Loucy (cell line): ENCODE results near the gene AHNAK2.

Source experiments
- H2AFZ ChIP-seq: fragments of 200-600 bp; sonication (generic); 2 replicates; pipeline ENCODE4 v1.6.0; 2016; ENCODE audit warnings: antibody characterized with exemption, mild to moderate bottlenecking, low read length, moderate library complexity
- H3F3A ChIP-seq: fragments of 200-600 bp; 2 replicates; pipeline ENCODE4 v1.6.0; 2016; ENCODE audit warnings: antibody characterized with exemption, low read depth, mild to moderate bottlenecking
- H3K27me3 ChIP-seq: fragments of 200-600 bp; sonication (generic); 2 replicates; pipeline ENCODE4 v1.6.1; 2014; ENCODE audit warnings: low read length, mild to moderate bottlenecking; ENCODE audit not compliant: insufficient read depth, poor library complexity, severe bottlenecking
- H3K36me3 ChIP-seq: fragments of 200-600 bp; sonication (generic); 2 replicates; pipeline ENCODE4 v1.6.1; 2016; ENCODE audit warnings: low read length; ENCODE audit not compliant: insufficient read depth
- H3K4me1 ChIP-seq: fragments of 200-600 bp; sonication (generic); 2 replicates; pipeline ENCODE4 v1.5.1; 2014; ENCODE audit warnings: low read length, mild to moderate bottlenecking; ENCODE audit not compliant: insufficient read depth, poor library complexity, severe bottlenecking
- H3K4me2 ChIP-seq: fragments of 200-600 bp; sonication (generic); 2 replicates; pipeline ENCODE4 v1.6.0; 2014; ENCODE audit warnings: antibody characterized with exemption, low read length, low read depth, mild to moderate bottlenecking; ENCODE audit not compliant: poor library complexity, severe bottlenecking
- H3K4me3 ChIP-seq: fragments of 200-600 bp; sonication (generic); 2 replicates; pipeline ENCODE4 v1.5.1; 2014; ENCODE audit warnings: low read length, mild to moderate bottlenecking, mixed read lengths; ENCODE audit not compliant: poor library complexity, severe bottlenecking
- H3K79me2 ChIP-seq: fragments of 200-600 bp; sonication (generic); 2 replicates; pipeline ENCODE4 v1.6.1; 2014; ENCODE audit warnings: low read length; ENCODE audit not compliant: insufficient read depth
- H3K9ac ChIP-seq: fragments of 200-600 bp; sonication (generic); 2 replicates; pipeline ENCODE4 v1.6.0; 2014; ENCODE audit warnings: mild to moderate bottlenecking, low read depth, low read length, moderate library complexity; ENCODE audit not compliant: poor library complexity, severe bottlenecking
- H3K9me2 ChIP-seq: fragments of 200-600 bp; sonication (generic); replicated peaks from 2 replicates; pipeline ENCODE4 v1.6.1; 2016; ENCODE audit warnings: low read depth, low read length, mixed read lengths
- H3K9me3 ChIP-seq: fragments of 200-600 bp; sonication (generic); 2 replicates; pipeline ENCODE4 v1.6.1; 2014; ENCODE audit warnings: mild to moderate bottlenecking, antibody characterized with exemption, low read length, low read depth; ENCODE audit not compliant: insufficient read depth
- H4K20me1 ChIP-seq: fragments of 200-600 bp; sonication (generic); 2 replicates; pipeline ENCODE4 v1.6.0; 2014; ENCODE audit warnings: antibody characterized with exemption, low read length, mild to moderate bottlenecking; ENCODE audit not compliant: insufficient read depth, poor library complexity, severe bottlenecking
- EZH2phosphoT487 ChIP-seq: fragments of 200-600 bp; IDR thresholded peaks from 2 replicates; pipeline ENCODE4 v1.6.1; 2018; ENCODE audit warnings: antibody characterized with exemption, mild to moderate bottlenecking, moderate library complexity, borderline replicate concordance
- TF ChIP-seq, protein P1 (sequence below): fragments of 200-600 bp; sonication (generic); conservative IDR thresholded peaks from 2 replicates; pipeline ENCODE4 v1.5.1; 2014; ENCODE audit warnings: mild to moderate bottlenecking, antibody characterized with exemption, low read length

Gene AHNAK2

DNA sequence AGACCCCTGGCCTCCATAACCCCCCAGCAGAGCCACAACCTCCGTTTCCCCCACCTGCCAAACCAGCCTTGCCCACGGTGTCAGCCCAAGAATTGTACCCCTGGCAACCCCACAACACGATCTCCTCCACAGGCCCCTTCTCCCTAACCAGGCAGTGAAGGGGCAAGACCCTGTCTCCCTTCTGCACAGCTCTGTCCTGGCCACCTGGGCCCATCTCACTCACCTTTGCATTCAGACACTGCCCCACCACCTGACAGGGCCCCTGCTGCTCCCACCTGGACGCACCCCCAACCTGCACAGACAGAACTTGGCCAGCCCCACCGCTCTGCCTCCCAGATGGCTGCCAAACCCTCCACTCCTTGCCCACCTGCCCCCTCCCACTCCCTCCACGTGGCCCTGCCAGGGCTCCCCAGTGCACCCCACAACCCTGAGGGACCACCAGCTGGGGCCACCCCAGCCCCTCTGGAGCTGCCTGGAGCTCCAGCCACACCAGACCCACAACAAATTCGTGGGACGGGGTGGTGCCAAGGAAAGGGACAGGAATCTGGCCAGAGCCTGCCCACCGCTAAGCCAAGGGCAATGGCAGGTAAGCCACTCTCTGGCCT lies 11.8 kb downstream of the AHNAK2 start:
- Histone ChIP-seq H3K27me3 (no peaks in the 10 kb centered on the region), H3K9ac (no peak overlapping the region), H3K79me2 (no peaks in the 10 kb centered on the region), H3K36me3 (no peaks in the 10 kb centered on the region), H3K4me2 (no peak overlapping the region), H3K9me3 (no peaks in the 10 kb centered on the region), H2AFZ (no peak overlapping the region), H3F3A (no peaks in the 10 kb centered on the region), H4K20me1 (no peaks in the 10 kb centered on the region), H3K9me2 (no peaks in the 10 kb centered on the region), H3K4me1 (no peaks in the 10 kb centered on the region), H3K4me3 (no peak overlapping the region)
- TF ChIP-seq EZH2phosphoT487: no peak
- TF ChIP-seq, protein P1, sequence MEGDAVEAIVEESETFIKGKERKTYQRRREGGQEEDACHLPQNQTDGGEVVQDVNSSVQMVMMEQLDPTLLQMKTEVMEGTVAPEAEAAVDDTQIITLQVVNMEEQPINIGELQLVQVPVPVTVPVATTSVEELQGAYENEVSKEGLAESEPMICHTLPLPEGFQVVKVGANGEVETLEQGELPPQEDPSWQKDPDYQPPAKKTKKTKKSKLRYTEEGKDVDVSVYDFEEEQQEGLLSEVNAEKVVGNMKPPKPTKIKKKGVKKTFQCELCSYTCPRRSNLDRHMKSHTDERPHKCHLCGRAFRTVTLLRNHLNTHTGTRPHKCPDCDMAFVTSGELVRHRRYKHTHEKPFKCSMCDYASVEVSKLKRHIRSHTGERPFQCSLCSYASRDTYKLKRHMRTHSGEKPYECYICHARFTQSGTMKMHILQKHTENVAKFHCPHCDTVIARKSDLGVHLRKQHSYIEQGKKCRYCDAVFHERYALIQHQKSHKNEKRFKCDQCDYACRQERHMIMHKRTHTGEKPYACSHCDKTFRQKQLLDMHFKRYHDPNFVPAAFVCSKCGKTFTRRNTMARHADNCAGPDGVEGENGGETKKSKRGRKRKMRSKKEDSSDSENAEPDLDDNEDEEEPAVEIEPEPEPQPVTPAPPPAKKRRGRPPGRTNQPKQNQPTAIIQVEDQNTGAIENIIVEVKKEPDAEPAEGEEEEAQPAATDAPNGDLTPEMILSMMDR: no peak

DNA sequence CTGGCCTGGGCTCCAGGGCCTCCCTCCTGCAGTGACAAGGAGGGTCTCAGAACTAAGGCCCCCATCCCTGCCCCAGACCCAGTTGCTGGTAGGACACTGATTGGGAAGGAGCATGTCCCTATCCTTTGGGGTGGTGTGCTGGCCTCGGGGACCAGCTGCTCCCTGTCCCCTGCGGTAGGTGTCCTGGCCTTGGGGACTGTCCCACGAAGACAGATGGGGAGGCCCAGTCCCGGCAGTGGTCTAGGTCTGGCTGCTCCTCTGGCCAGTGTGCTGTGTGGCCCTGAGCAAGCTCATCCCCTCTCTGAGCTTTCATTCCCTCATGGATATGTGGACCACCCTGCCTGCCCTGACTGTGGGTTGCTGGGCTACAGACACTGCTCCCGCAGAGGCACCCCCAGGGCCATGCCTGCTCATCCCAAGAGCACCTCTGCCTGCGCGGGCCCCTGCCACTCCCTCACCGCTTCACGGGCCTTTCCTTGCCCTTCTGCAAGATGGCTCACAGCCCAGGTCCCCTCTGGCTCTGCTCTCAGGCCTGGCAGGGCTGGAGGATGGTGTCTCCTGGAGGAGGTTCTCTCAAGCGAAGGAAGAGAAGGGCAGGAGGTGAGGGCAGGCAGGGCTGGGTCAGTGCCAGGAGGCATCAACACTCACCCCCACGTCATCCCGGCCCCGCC lies 12.5 kb downstream of the AHNAK2 start:
- no peaks in the 10 kb centered on the region for H3K4me1 ChIP-seq
- no peaks in the 10 kb centered on the region for H3K9me3 ChIP-seq
- H3F3A ChIP-seq: no peaks in the 10 kb centered on the region
- TF ChIP-seq, protein P1: no peak
- no peak for TF ChIP-seq EZH2phosphoT487
- no peaks in the 10 kb centered on the region for H3K27me3 ChIP-seq
- H3K4me2 ChIP-seq: no peak overlapping the region
- H3K36me3 ChIP-seq: no peaks in the 10 kb centered on the region
- no peak overlapping the region for H3K9ac ChIP-seq
- no peaks in the 10 kb centered on the region for H4K20me1 ChIP-seq
- H3K4me3 ChIP-seq: no peak overlapping the region
- no peak overlapping the region for H2AFZ ChIP-seq
- no peaks in the 10 kb centered on the region for H3K79me2 ChIP-seq
- H3K9me2 ChIP-seq: no peaks in the 10 kb centered on the region

- H2AFZ ChIP-seq: no peak overlapping the region
- H3K9me3 ChIP-seq: no peaks in the 10 kb centered on the region
- H3K9me2 ChIP-seq: no peaks in the 10 kb centered on the region
- H3K36me3 ChIP-seq: no peaks in the 10 kb centered on the region
- no peaks in the 10 kb centered on the region for H3K79me2 ChIP-seq
- no peak overlapping the region for H3K4me3 ChIP-seq
- H3K4me2 ChIP-seq: no peak overlapping the region
- H3F3A ChIP-seq: no peaks in the 10 kb centered on the region
- no peaks in the 10 kb centered on the region for H3K4me1 ChIP-seq
- TF ChIP-seq EZH2phosphoT487: no peak
- TF ChIP-seq, protein P1: no peak
- H3K27me3 ChIP-seq: no peaks in the 10 kb centered on the region
- H3K9ac ChIP-seq: no peak overlapping the region
- H4K20me1 ChIP-seq: no peaks in the 10 kb centered on the region
Measured at GRCh38 chr14:104964546-104964945, 13.6 kb downstream of the AHNAK2 start.
